Central memory CD8-positive, alpha-beta T cell (primary cell): ENCODE results near the gene SLC6A3.
A peak's percentile ranks its signal among the peaks of the same experiment; 100 is the strongest.

Experiments used
- ATAC-seq: fragments of 150-1000 bp; cut with Tn5 transposase; replicated peaks from 2 replicates; pipeline ENCODE4 v1.10.0; 2022; ENCODE audit warnings: mild to moderate bottlenecking, moderate FRiP score, moderate number of reproducible peaks; ENCODE audit not compliant: poor library complexity, severe bottlenecking; ENCODE audit errors: extremely low read depth
- DNase-seq, 2 donors: peaks; one replicate each; pipeline ENCODE4 v3.0.0; 2021; ENCODE audit warnings: low spot score in 2 of 2
- H3K27ac Mint-ChIP-seq: one replicate; pipeline ENCODE4 v1.8.0; 2022; ENCODE audit warnings: low read depth, mild to moderate bottlenecking, moderate library complexity, mixed read lengths
- H3K27me3 Mint-ChIP-seq: one replicate; pipeline ENCODE4 v1.8.0; 2022; ENCODE audit warnings: mixed read lengths
- H3K36me3 Mint-ChIP-seq: one replicate; pipeline ENCODE4 v1.8.0; 2022; ENCODE audit warnings: mild to moderate bottlenecking, moderate library complexity, mixed read lengths; ENCODE audit not compliant: insufficient read depth
- H3K4me1 Mint-ChIP-seq: one replicate; pipeline ENCODE4 v1.8.0; 2022; ENCODE audit warnings: mixed read lengths
- H3K4me3 Mint-ChIP-seq: one replicate; pipeline ENCODE4 v1.8.0; 2022; ENCODE audit warnings: mild to moderate bottlenecking, moderate library complexity, mixed read lengths
- H3K9me3 Mint-ChIP-seq: one replicate; pipeline ENCODE4 v1.8.0; 2022; ENCODE audit warnings: mixed read lengths

SLC6A3 gene

GRCh38 chr5:1352231-1353219, 92.7 kb downstream of the SLC6A3 start:
- DNase-seq (no peak), ATAC-seq (no peak)
- no peaks in the 10 kb centered on the region for H3K9me3 Mint-ChIP-seq
- peaks cover 17% of the 10 kb centered on the region for H3K27me3 Mint-ChIP-seq
- peaks cover 3% of the 10 kb centered on the region for H3K36me3 Mint-ChIP-seq
- no peaks in the 10 kb centered on the region for H3K4me1 Mint-ChIP-seq
- no peak overlapping the region for H3K4me3 Mint-ChIP-seq
- no peak overlapping the region for H3K27ac Mint-ChIP-seq

DNA sequence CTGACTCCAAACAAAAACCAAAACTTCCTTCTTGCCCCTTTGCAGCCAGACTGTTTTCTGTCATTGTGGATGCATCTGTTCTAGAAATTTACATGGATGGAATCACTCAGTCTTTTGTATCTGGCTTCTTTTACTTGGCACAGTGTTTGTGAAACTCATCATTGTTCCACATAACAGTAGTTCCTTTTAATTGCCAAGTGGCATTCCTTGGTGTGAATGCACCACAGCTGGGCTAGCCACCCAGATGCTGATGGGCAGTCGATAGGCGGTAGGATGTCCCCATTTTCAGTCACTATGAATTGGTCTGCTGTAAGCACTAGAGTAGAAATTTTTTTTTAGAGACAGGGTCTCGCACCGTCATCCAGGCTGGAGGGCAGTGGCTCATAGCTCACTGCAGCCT, 94.1 kb downstream of the SLC6A3 start:
- DNase-seq (no peak), ATAC-seq (no peak)
- peaks cover 3% of the 10 kb centered on the region for H3K36me3 Mint-ChIP-seq
- H3K27ac Mint-ChIP-seq, result no peak overlapping the region
- H3K9me3 Mint-ChIP-seq, result no peaks in the 10 kb centered on the region
- H3K4me1 Mint-ChIP-seq, result peaks cover 4% of the 10 kb centered on the region
- no peak overlapping the region for H3K4me3 Mint-ChIP-seq
- H3K27me3 Mint-ChIP-seq, result peaks cover 11% of the 10 kb centered on the region

DNA sequence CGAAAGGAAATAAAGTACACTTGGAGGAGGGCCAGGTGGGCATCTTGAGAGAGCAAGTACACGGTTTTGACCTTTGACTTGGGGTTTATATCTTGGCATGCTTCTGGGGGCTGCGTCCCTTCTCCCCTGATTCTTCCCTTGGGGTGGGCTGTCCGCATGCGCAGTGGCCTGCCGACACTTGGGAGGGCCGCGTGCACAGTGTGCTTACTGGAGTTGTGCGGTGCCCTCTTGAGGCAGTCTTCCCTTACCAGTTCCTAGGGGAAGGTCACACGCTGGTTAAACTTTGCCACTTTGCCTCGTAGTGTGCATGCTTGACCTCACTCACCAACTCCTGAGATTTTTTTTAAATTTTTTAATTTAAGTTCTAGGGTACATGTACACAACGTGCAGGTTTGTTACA, 96.0 kb downstream of the SLC6A3 start:
- Mint-ChIP-seq H3K27me3 (no peaks in the 10 kb centered on the region), H3K4me1 (peaks cover 7% of the 10 kb centered on the region), H3K9me3 (no peaks in the 10 kb centered on the region), H3K27ac (no peak overlapping the region), H3K4me3 (no peak overlapping the region), H3K36me3 (peaks cover 5% of the 10 kb centered on the region)
- DNase-seq (no peak), ATAC-seq (no peak)

- no peaks in the 10 kb centered on the region for H3K9me3 Mint-ChIP-seq
- peaks cover 10% of the 10 kb centered on the region for H3K4me1 Mint-ChIP-seq
- no peak overlapping the region for H3K4me3 Mint-ChIP-seq
- no peaks in the 10 kb centered on the region for H3K27me3 Mint-ChIP-seq
- H3K27ac Mint-ChIP-seq, result no peak overlapping the region
- H3K36me3 Mint-ChIP-seq, result peaks cover 5% of the 10 kb centered on the region
- ATAC-seq, result no peak
- no peak for DNase-seq
These were observed 96.3 kb downstream of the SLC6A3 start for GRCh38 chr5:1348986-1349245.

DNA sequence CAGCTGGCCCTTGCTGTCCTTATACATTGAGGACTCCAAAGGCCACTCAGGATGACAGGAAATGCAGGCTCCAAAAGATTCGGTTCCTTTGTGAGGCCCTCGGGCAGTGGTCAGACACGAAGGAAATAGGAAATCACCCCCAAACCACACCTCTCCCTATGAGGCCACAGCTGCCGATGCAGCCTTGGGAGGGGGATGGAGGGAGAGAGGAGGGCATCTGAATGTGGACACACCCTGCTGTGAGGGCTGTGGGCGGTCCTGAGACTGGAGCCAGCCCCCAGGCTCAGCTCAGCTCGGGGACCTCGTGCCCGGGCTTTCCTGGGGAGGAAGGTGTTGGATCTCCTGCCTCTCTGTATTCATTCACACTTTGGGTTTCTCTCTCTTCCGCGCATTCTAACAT, 97.7 kb downstream of the SLC6A3 start:
- Mint-ChIP-seq H3K4me3 (no peak overlapping the region), H3K27ac (no peak overlapping the region), H3K27me3 (no peaks in the 10 kb centered on the region), H3K36me3 (peaks cover 9% of the 10 kb centered on the region), H3K9me3 (no peaks in the 10 kb centered on the region), H3K4me1 (peaks cover 19% of the 10 kb centered on the region)
- no peak for ATAC-seq
- no peak for DNase-seq

GRCh38 chr5:1346627-1347440, 98.4 kb downstream of the SLC6A3 start:
- no peak for ATAC-seq
- H3K4me1 Mint-ChIP-seq, result peaks cover 19% of the 10 kb centered on the region
- no peaks in the 10 kb centered on the region for H3K27me3 Mint-ChIP-seq
- peak overlapping the region; percentile 79 for H3K4me3 Mint-ChIP-seq
- H3K9me3 Mint-ChIP-seq, result no peaks in the 10 kb centered on the region
- no peak for DNase-seq
- peaks cover 10% of the 10 kb centered on the region for H3K36me3 Mint-ChIP-seq
- peak overlapping the region; percentile 86 for H3K27ac Mint-ChIP-seq

GRCh38 chr5:1345876-1346626, 99.2 kb downstream of the SLC6A3 start:
- H3K36me3 Mint-ChIP-seq, result peaks cover 18% of the 10 kb centered on the region
- ATAC-seq, result no peak
- peak overlapping the region; percentile 79 for H3K4me3 Mint-ChIP-seq
- H3K27ac Mint-ChIP-seq, result peak overlapping the region; percentile 86
- H3K4me1 Mint-ChIP-seq, result peaks cover 19% of the 10 kb centered on the region
- H3K9me3 Mint-ChIP-seq, result no peaks in the 10 kb centered on the region
- no peaks in the 10 kb centered on the region for H3K27me3 Mint-ChIP-seq
- no peak for DNase-seq

GRCh38 chr5:1344975-1345838, 100.0 kb downstream of the SLC6A3 start, which contains the start of gene CLPTM1L:
TSS of gene CLPTM1L (minus strand) at chr5:1345099. CDS start at chr5:1344841, 258 bp downstream.
- Mint-ChIP-seq H3K4me3 (peak within 1 kb of the TSS; percentile 79), H3K27me3 (no peaks in the 10 kb centered on the region), H3K27ac (peak within 1 kb of the TSS; percentile 86), H3K9me3 (no peaks in the 10 kb centered on the region), H3K4me1 (peaks cover 19% of the 10 kb centered on the region), H3K36me3 (peaks cover 21% of the 10 kb centered on the region)
- ATAC-seq (peak; percentile 92), DNase-seq (peak; percentile 71 to 76)

DNA sequence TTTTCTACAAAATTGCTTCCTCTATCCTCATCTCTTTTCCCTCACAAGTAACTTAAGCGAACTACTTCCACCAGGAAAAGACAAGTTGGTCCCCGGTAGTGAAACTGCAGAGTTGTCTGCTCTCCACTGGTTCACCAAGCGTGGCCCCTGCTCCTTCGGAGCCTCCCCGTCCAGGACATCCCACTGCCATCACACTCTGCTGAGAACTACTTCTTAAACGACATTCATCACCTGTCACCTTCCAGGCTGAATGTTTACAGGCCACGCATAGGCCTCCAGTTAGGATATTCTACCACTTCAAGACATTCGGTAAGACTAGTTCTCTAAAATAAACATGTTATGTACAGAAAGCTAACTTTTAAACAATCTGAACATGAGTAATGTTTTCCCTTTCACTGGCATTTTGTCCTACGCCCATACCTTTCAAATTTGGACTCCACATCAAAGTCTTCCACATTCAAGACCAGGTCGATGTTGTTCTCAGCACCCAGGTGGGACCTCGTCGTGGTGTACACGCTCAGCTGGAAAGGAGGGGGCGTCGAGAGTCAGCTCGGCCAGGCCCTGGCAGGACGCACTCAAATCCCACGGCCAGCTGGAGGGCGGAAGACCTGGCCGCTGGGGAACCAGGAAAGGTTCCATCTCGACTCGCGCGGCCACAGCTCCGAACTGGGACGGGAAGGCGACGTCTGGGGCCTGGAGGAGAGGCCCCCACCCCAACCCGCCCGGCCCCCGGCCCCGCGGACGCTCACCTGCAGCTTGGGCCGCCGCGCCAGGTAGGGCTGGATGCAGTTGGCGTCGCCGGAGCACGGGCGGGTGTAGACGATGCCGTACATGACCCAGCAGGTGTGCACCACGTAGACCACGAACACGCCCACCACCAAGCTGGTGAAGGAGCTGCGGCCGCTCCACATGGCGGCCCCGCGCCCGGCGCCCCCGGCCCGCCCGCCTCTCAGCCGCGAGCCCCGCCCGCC, 101.0 kb downstream of the SLC6A3 start:
- Mint-ChIP-seq H3K4me1 (peaks cover 19% of the 10 kb centered on the region), H3K9me3 (no peaks in the 10 kb centered on the region)

GRCh38 chr5:1343315-1343751, 101.9 kb downstream of the SLC6A3 start:
- Mint-ChIP-seq H3K4me1 (peaks cover 19% of the 10 kb centered on the region), H3K27ac (no peak overlapping the region), H3K4me3 (peak overlapping the region; percentile 78), H3K27me3 (no peaks in the 10 kb centered on the region), H3K9me3 (no peaks in the 10 kb centered on the region), H3K36me3 (peaks cover 24% of the 10 kb centered on the region)
- ATAC-seq, result no peak
- no peak for DNase-seq

More for the DNA sequence above, 101.0 kb downstream of the SLC6A3 start:
- DNase-seq, result no peak
- Mint-ChIP-seq H3K36me3 (peaks cover 24% of the 10 kb centered on the region), H3K4me3 (peak overlapping the region; percentile 79), H3K27me3 (no peaks in the 10 kb centered on the region), H3K27ac (peak overlapping the region; percentile 69)
- ATAC-seq, result peak; percentile 26
